ES-I3 (cell line): ENCODE data around the gene PBRM1.

Experiments used
- H3K36me3 ChIP-seq: 2 replicates; pipeline ENCODE4 v1.6.1; 2013; ENCODE audit warnings: mild to moderate bottlenecking, low read length, control low read depth, moderate library complexity; ENCODE audit not compliant: insufficient read depth
- H3K4me1 ChIP-seq: 2 replicates; pipeline ENCODE4 v1.6.1; 2013; ENCODE audit warnings: mild to moderate bottlenecking, control low read depth, low read length; ENCODE audit not compliant: insufficient read depth
- H3K9ac ChIP-seq: 2 replicates; pipeline ENCODE4 v1.6.1; 2013; ENCODE audit warnings: low read depth, mild to moderate bottlenecking, low read length, moderate library complexity
- H3K9me3 ChIP-seq: 2 replicates; pipeline ENCODE4 v1.6.1; 2013; ENCODE audit warnings: mild to moderate bottlenecking, low read length, moderate library complexity; ENCODE audit not compliant: control insufficient read depth, insufficient read depth

The PBRM1 gene

GRCh38 chr3:52555056-52555455, 130.7 kb downstream of the PBRM1 start:
- Histone ChIP-seq H3K9ac (no peak overlapping the region), H3K9me3 (no peaks in the 10 kb centered on the region), H3K36me3 (no peaks in the 10 kb centered on the region; the same call in none of the 2 replicates), H3K4me1 (peaks cover 6% of the 10 kb centered on the region; the same call in 1 of the 2 replicates)

GRCh38 chr3:52554026-52554755, 131.5 kb downstream of the PBRM1 start:
- no peak overlapping the region for H3K9ac ChIP-seq
- H3K36me3 ChIP-seq: no peaks in the 10 kb centered on the region; the same call in none of the 2 replicates
- H3K9me3 ChIP-seq: no peaks in the 10 kb centered on the region

DNA sequence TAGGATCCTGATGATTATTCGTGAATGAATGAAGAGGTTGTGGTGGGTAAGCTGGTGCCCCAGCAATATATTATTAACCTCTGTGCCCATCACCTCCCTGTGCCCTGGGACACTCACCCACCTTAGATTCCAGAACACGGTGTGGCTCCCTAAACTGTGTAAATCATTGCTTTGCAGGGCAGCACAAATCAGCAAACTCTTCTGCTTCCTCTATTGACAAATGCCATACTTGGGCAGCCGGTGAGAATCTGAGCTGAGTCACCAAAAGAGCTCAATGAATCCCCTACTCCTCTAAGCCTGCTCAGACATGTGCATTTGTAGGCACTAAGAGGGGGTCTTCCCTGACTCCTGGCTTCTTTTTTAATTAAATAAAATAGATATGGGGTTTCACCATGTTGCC, 133.6 kb downstream of the PBRM1 start:
- Histone ChIP-seq H3K4me1 (peaks cover 6% of the 10 kb centered on the region; the same call in 1 of the 2 replicates), H3K9me3 (no peaks in the 10 kb centered on the region), H3K36me3 (peaks cover 4% of the 10 kb centered on the region), H3K9ac (no peak overlapping the region)

More at GRCh38 chr3:52554026-52554755, 131.5 kb downstream of the PBRM1 start:
- H3K4me1 ChIP-seq: peaks cover 6% of the 10 kb centered on the region; the same call in 1 of the 2 replicates

DNA sequence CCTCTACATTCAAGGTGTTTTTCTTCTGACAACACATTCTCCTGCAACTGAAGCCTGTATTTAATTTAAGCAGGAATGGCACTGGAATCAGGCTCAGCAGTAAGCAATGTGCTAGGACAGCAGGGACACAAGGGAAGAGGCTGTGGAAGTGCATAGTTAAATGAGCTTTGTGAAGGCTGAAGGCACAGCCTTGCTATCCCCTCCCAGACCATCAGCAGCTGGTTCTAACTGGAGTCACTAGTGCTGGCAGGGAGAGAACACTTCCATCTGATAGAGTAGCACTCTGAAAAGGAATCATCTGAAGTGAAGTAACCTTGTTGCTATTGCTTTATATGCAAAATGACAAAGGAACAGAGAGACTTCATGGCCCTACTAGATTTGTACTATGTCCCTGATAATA, 134.6 kb downstream of the PBRM1 start:
- H3K4me1 ChIP-seq: no peaks in the 10 kb centered on the region; the same call in 1 of the 2 replicates
- no peaks in the 10 kb centered on the region for H3K9me3 ChIP-seq
- H3K9ac ChIP-seq: no peak overlapping the region
- H3K36me3 ChIP-seq: peaks cover 4% of the 10 kb centered on the region

DNA sequence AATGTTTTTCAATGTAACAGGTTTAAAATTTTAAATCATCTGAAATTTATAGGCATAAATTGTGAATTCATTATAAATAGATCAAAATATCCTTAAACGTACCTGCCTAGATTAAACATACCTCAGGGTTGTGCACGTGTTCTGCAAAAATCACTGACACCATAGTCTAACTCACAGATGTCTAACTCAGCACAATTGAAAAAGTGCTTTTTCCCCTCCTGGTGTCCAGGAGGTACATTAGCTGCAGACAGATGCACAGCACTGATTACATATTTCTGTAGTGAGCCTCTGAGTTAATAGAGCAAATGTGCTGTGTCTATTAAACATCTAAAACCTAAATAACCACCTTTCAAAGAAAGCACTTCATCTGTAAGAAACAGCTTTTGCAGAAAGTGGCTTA, 138.6 kb downstream of the PBRM1 start:
- Histone ChIP-seq H3K36me3 (peaks cover 4% of the 10 kb centered on the region; the same call in 1 of the 2 replicates), H3K9me3 (no peaks in the 10 kb centered on the region), H3K4me1 (no peaks in the 10 kb centered on the region), H3K9ac (no peak overlapping the region)

- Histone ChIP-seq H3K9ac (no peak overlapping the region), H3K4me1 (no peaks in the 10 kb centered on the region), H3K36me3 (peaks cover 4% of the 10 kb centered on the region; the same call in 1 of the 2 replicates), H3K9me3 (no peaks in the 10 kb centered on the region)
Measured at GRCh38 chr3:52546111-52546901, 139.4 kb downstream of the PBRM1 start.

GRCh38 chr3:52544937-52545336, 140.8 kb downstream of the PBRM1 start:
- no peaks in the 10 kb centered on the region for H3K9me3 ChIP-seq
- no peak overlapping the region for H3K9ac ChIP-seq
- H3K36me3 ChIP-seq: 0 out of 2 replicates have a peak, but pooled peaks cover 4% of the 10 kb centered on the region
- H3K4me1 ChIP-seq: no peaks in the 10 kb centered on the region

GRCh38 chr3:52541050-52541449, 144.7 kb downstream of the PBRM1 start:
- Histone ChIP-seq H3K36me3 (no peaks in the 10 kb centered on the region), H3K9me3 (no peaks in the 10 kb centered on the region), H3K4me1 (peaks cover 8% of the 10 kb centered on the region), H3K9ac (no peak overlapping the region)

DNA sequence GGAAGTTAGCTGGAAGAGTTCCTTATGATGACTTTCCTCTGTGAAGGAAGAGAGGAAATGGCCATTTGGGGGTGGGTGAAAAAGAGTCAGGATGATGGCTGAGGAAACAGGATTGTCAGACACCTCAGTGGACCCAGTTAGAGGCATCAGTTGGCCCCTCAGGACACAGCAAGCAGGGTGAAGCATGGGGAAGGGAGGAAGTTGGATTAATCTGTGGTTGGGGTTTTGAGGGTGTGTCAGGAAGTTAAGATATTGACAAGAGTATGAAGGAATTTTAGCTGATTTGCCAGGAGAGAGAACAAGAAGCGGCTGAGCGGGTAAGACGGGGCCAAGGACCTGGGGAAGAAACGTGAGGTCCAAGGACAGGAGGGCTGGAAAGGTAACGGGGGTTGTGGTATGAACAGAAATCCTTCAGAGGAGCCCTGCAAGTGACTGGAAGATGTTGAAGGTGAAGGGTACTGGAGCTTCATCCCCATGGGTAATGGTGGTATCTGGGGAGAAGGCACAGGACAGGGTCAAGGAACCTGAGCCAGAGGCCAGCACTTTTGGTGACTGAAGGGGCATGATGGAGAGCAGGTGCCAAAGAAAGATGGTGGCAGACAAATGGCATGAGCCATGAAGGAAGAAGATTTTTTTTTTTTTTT, 146.6 kb downstream of the PBRM1 start:
- Histone ChIP-seq H3K9ac (no peak overlapping the region), H3K36me3 (no peaks in the 10 kb centered on the region), H3K9me3 (no peaks in the 10 kb centered on the region), H3K4me1 (peaks cover 8% of the 10 kb centered on the region)

DNA sequence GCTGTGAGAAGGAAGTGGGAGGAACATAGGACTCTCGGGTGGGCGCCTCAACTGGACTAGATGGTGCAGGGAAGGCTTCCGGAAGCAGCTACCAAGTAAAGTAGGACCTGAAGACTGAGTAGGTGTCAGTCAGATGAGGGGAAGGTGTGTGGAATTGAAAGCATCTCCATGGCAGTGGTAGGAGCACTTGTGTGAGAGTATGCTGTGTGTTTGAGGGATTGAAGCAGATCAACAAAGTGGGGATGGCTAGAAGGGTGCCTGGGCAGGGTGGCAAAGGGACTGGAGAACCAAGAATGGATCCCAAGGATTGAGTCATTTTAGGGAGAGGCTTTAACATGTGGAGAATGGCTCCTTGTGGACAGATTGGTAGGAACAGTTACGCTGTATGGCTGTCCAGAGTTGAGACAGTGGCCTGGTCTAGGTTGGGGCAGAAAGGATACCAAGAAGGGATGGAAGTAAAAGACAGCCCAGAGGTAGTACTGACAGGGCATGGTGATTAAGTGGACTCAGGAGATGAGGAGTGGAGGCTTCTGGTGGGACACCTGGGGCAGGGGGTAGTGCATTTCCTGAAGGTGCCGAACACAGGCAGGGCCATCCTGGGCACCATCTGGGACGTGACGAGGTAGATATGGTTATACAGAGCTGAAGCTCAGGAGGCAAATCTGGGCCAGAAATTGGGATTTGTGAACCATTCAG, 147.8 kb downstream of the PBRM1 start:
- Histone ChIP-seq H3K4me1 (peaks cover 8% of the 10 kb centered on the region), H3K9me3 (no peaks in the 10 kb centered on the region), H3K36me3 (no peaks in the 10 kb centered on the region), H3K9ac (peak overlapping the region; percentile 92; the same call in 1 of the 2 replicates)

DNA sequence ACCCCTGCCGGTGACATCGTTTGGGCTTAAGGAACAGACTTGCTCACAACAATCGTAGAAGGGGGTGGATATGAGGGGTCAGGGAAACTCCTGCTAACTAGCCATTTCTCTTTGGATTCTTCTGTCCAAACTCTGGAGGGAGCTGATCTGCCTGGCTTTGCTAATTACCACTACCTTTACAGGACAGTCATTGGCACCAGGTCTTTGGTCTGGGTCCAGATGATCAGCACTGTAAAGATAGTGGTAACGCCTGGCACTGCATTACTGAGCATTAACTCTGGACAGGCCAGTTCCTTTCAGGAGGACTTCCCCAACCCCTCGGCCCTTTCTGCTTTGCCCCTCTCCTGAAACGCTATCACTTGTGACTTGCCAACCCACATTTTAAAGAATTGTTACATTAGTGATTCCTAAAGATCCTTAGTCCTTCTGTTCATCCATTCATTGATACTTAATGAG, 148.5 kb downstream of the PBRM1 start:
- H3K9me3 ChIP-seq: no peaks in the 10 kb centered on the region

GRCh38 chr3:52536369-52537164, 149.1 kb downstream of the PBRM1 start, which contains the start of gene UQCC5:
Gene UQCC5 (plus strand): TSS chr3:52536605. CDS start chr3:52536756, 151 bp downstream.
- peaks cover 12% of the 10 kb centered on the region for H3K4me1 ChIP-seq

More for the DNA sequence above, 148.5 kb downstream of the PBRM1 start:
- H3K36me3 ChIP-seq: no peaks in the 10 kb centered on the region
- H3K9ac ChIP-seq: peak overlapping the region; percentile 92
- H3K4me1 ChIP-seq: peaks cover 11% of the 10 kb centered on the region

GRCh38 chr3:52536112-52536368, 149.7 kb downstream of the PBRM1 start:
- H3K9me3 ChIP-seq: no peaks in the 10 kb centered on the region
- H3K36me3 ChIP-seq: no peaks in the 10 kb centered on the region
- H3K9ac ChIP-seq: no peak overlapping the region
- peaks cover 12% of the 10 kb centered on the region for H3K4me1 ChIP-seq

More at GRCh38 chr3:52536369-52537164, 149.1 kb downstream of the PBRM1 start, which contains the start of gene UQCC5:
- H3K9ac ChIP-seq: peak within 1 kb of the TSS; percentile 92
- no peaks in the 10 kb centered on the region for H3K36me3 ChIP-seq
- no peaks in the 10 kb centered on the region for H3K9me3 ChIP-seq
